ENCODE measurements around the gene RAB12.
"Not testable (repeated sequence)": the region's sequence is repeated elsewhere in the genome, so short reads cannot be mapped to it uniquely, and the experiment has no call there.

RAB12 gene, protein sequence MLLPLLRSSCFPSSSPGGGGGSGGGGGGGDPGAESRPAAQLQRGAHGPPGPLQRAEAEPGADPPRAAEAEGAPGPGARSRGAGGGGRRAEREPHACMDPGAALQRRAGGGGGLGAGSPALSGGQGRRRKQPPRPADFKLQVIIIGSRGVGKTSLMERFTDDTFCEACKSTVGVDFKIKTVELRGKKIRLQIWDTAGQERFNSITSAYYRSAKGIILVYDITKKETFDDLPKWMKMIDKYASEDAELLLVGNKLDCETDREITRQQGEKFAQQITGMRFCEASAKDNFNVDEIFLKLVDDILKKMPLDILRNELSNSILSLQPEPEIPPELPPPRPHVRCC

DNA sequence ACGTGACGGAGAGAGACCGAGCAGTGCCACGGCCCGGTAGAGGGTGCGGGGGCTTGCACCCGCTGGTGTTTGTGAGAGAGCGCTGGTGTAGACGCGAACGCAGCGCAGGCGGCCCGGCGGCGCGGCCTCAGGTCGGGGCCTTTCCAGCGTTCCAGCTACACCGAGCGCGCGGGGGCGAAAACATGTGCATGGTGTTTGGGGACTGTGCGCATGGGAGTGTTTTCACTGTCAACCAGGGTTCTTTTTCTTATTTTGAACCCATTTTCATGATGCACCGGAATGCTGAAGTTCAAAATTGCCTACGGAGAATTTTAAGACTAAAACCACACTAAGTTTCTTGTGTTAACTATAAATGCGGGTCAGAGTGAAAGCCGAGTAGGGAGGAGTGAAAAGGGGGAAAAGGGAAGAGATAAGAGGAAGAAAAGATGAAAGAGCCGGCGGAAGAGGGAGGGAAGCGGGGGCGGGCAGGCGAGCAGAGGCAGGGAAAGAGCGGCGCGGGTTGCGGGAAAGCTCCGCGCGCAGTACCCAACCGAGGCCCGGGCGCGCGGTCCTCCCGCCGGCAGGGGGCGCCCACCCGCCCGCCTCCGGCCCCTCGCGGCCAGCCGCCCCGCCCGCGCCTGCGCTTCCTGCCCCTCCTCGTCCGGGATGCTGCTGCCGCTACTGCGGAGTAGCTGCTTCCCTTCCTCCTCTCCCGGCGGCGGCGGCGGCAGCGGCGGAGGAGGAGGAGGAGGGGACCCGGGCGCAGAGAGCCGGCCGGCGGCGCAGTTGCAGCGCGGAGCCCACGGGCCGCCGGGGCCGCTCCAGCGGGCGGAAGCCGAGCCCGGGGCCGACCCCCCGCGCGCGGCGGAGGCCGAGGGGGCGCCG is at the start of gene RAB12:
Gene RAB12 (plus strand): TSS at position 643 of the 864 bp plus-strand sequence. CDS start 3 bp downstream, at position 646.
- DNase-seq: peak; percentile 89

DNA sequence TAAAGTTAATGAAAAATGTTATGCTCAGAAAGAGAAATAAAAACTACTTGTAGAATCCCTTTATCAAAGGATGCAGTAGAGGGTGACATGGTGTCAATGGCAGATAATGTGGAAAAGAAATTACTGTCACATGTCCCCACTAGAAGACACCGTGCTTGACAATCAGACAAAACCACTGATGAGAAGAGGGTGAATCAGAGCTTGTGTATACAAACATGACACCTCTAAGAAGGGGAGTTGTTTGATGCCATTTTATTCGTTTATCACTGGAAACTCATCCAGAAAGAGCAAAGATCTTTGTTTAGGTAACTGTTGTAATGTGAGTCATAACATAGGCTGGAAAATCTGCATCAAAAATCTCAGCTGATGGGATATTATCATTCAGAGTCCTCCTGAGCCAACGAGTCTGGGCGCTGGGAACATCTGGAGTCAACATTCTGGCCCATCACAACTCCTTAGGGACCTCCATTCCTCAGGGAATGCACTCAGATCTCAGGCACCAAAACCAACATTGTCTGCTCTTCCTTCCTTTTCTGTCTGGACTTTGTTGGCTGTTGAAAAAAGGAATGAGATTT is 49.5 kb upstream of the RAB12 start:
- DNase-seq: no peak

DNA sequence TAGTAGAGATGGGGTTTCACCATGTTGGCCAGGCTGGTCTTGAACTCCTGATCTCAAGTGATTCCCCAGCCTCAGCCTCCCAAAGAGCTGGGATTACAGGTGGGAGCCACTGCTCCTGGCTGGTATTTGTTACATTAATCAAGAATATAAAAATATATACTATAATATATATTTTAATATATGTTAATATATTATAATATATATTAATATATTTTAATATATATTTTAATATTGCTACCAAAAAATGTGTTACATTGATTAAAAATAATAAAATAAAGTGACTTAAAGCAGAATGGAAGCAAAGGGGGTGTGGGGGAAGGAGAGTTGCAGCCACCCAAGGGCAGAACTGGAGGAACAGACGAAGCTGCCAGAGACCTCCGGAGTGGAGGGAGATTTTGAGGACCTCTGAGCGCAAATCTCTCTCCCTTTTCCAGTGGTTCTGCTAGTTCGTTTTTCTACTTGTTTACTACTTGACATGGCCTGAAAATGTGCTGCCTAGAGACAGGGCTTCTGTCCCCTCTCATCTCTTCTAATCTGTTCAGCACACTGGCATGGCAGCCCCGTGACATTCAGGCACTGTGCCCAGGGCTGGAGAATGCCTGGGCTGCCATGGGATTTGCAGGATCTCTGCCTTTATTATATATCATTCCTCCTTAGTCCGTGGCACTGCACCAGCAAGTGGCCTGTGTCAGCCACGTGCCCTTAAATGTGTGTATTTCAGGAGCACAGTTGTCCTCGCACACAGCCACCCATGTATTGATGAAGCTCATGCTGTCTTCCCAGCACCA is 47.9 kb upstream of the RAB12 start:
- no peak for DNase-seq

DNA sequence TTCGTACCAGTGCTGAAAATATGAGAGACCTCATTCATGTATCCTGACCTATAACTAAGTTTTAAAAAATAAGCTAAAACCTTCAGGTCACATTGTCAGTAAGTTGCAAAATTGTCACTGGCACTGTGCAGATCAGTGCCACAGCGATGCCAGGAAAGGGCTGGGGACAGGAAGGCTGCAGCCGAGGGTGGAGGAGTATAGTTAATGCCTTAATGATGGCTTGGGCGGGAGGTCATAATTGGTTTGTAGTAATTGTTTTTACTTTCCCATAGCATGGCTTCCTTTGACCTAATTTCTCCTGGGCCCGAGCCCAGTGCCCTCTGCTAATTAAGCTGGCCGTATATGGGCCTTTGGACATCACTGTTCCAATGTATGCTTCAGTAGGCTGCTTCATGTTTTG is 47.2 kb upstream of the RAB12 start:
- DNase-seq: no peak

DNA sequence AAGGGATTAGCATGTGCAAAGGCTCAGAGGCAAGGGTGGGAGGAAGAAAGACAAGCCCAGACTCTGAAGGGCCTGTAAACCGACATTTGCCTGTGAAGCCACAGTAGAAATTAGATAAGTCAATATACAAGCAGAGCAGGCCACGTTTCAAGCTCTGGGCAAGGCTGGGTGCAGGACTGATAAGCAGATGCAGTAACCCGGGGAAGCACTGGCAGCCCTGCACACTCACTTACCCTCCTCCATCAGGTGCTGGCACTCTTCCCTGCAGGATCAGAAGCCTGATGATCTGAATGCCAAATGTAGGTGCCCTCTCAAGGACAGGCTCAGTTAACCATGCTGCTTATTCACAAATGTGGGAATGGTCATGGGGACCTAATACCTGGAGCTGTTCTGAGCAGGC is 46.3 kb upstream of the RAB12 start:
- DNase-seq: no peak

DNA sequence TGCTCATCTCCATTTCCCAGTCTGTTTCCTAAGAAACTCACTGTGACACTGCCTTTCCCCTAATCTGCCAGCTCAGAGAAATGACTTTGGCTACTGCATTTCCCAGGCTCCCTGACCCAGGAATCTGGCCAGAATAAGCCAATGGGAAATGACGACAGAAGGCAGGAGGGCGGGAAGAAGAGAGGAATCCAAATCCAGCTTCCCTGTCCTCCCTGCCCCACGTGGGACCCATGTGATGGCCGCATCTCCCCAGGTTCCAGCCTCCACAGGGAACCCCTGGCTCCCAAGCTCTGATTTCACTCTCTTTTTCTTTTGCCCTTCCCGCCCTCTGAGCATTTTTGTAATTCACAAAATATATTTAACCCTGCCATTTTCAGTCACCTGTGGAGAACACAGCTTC is 37.8 kb upstream of the RAB12 start:
- DNase-seq: no peak

DNA sequence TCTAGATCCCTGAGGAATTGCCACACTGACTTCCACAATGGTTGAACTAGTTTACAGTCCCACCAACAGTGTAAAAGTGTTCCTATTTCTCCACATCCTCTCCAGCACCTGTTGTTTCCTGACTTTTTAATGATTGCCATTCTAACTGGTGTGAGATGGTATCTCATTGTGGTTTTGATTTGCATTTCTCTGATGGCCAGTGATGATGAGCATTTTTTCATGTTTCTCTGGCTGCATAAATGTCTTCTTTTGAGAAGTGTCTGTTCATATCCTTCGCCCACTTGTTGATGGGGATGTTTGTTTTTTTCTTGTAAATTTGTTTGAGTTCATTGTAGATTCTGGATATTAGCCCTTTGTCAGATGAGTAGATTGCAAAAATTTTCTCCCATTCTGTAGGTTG is 35.5 kb upstream of the RAB12 start:
- DNase-seq: not testable (repeated sequence)

DNA sequence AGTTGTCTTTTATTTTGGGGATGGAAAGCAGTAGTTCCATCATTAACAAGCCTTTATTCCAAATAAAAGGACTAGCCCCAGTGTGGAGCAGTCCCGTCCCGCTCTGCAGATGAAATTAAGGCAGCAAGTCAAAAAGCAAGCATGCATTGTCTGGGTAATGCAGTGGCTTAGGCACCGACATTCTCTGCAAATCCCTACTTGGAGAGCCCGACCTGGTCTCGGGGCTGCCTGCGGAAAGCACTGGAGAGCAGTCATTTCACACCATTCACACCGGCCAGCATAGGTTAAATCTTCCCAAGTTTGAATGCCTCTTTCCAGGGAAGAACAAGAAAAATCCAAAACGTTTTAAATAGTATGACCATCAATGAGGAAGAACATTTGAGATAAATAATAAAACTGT is 24.4 kb upstream of the RAB12 start:
- no peak for DNase-seq

DNA sequence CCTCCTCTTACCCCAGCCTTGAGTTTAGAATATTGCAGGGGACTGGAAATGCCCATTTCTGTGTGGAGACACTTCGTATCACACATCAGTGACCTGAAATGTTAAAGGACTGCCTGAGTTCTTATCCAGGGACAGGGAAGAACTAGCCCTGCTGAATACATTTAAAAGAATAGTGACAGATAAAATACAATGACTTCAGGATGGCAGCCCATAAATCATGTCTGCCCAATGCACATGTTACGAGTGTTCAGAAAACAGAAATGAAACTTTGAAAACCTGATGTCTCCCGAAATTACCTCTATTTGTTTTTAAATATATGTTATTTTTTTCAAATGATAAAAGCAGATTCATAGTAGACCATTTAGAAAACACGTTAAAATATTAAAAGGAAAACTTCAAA is 22.3 kb upstream of the RAB12 start:
- DNase-seq: no peak

DNA sequence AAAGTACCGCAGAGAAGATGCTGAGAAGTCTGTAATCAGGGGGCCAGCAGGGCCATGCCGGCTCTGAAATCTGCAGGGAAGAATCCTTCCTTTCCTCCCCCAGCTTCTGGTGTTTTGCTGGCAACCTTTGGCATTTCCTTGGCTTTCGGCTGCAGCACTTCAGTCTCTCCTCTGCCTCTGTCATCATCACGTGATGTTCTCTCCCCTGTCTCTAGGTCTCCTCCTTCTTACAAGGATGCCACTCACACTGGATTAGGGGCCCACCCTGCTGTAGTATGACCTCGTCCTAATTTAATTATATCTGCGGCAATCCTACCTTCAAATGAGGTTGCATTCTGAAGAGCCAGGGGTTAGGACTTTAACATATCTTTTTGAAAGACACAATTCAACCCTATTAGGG is 13.8 kb upstream of the RAB12 start:
- DNase-seq: no peak

DNA sequence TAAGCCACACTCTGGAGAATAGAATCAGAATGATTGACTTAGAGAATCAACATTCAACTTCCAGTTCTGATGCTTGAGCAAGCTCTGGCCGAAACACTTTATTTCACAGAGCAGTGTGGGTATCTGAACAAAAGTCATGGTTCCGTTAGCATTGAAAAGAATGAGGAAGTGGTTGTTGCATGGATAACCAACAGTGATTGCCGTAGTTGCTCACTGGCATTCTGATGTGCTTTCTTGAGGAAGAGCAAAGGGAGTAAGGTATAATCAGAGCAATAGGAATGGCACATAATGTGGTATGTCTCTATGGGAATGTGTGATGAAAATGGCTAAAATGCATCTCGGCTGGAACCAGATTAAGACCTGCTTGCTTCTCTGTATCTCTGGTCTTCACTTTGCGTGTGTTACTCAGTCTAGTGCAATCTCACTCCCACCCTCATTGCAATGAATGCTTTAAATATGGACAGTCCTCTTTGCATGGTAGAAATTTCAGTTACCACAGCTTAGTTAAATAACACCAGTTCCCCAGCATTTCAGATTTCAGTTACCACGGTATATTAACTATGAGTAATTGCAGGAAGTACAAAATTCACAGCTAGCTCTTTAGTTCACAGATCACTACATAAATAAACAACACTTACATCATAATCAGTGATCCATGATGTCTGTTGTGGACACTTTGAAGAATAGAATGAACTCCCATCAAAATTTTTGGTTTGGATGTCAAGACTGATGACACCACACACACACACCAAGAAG is 7.8 kb upstream of the RAB12 start:
- DNase-seq: no peak

DNA sequence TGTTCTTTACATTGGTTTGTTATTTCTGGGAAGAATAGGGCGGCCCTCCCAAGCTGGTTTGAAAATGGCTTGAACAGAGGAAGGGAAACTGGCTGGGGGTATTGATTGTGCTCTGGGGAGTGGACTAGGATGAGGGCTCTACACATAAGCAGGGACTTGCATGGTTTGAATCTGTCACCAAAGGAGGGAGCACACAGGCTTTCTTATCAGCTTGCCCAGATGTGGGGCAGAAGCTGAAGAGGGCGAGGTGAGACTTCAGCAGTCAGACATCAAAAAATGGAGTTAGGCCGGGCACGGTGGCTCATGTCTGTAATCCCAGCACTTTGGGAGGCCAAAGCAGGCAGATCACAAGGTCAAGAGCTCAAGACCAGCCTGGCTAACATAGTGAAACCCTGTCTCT is 7.2 kb upstream of the RAB12 start:
- no peak for DNase-seq

DNA sequence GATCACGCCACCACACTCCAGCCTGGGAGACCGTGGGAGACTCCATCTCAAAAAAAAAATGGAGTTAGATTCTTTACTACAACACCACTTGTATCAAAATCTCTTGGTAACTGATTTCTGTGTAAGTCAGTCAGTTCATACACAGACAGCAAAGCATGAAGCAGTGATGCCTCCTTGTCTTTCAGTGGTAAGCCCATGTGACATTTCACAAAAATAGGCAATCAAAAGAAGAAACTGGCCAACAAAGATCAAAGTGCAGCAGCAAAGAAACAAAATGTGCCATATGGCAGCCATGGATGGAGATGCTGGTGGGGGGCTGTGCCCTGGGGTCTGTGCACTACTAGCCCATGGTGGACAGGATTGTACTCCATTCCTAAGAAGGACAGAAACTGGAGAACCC is 6.7 kb upstream of the RAB12 start:
- no peak for DNase-seq

DNA sequence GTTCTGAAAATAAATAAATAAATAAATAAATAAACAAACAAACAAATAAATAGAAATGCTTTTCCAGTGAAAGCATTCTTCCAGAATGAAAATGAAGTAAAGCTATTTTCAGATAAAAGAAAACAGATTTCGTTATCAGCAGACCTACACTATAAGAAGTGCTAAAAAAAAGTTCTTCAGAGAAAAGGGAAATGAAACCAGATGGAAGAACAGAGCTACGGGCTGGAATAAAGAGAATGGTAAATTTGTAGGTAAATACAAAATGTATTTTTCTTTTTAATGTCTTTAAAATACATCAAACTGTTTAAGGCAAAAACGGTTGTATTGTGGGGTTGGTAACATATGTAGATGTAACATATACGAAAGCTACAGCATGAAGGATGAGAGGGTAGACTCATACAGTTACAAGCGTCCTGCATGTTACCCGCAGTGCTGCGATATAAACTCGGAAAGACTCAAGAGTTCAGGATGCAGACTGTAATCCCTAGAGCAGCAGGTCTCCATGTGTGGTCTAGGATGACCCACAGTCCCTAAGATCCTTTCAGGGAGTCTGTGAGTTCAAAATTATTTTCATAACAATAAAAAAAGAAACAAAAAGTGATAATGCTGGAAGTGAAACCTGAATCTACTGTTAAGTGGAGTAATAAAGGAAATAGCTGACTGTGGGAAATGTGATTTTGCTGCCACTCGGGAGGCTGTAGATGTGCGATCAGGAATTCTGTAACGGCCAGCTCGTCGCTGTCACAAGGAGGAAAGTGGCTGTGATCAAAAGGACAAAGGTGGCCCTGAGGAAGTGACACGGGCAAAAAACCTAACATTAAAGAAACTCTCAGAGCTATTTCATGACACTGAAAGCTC is 5.3 kb upstream of the RAB12 start:
- no peak for DNase-seq

DNA sequence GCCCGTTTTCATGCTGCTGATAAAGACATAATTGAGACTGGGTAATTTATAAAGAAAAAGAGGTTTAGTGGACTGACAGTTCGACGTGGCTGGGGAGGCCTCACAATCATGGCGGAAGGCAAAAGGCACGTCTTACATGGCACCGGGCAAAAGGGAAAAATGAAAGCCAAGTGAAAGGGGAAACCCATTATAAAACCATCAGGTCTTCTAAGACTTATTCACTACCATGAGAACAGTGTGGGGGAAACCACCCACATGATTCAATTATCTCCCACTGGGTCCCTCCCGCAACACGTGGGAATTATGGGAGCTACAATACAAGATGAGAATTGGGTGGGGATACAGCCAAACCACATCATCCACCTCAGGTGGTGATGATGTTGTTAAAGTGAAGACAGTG is 3.3 kb upstream of the RAB12 start:
- no peak for DNase-seq

DNA sequence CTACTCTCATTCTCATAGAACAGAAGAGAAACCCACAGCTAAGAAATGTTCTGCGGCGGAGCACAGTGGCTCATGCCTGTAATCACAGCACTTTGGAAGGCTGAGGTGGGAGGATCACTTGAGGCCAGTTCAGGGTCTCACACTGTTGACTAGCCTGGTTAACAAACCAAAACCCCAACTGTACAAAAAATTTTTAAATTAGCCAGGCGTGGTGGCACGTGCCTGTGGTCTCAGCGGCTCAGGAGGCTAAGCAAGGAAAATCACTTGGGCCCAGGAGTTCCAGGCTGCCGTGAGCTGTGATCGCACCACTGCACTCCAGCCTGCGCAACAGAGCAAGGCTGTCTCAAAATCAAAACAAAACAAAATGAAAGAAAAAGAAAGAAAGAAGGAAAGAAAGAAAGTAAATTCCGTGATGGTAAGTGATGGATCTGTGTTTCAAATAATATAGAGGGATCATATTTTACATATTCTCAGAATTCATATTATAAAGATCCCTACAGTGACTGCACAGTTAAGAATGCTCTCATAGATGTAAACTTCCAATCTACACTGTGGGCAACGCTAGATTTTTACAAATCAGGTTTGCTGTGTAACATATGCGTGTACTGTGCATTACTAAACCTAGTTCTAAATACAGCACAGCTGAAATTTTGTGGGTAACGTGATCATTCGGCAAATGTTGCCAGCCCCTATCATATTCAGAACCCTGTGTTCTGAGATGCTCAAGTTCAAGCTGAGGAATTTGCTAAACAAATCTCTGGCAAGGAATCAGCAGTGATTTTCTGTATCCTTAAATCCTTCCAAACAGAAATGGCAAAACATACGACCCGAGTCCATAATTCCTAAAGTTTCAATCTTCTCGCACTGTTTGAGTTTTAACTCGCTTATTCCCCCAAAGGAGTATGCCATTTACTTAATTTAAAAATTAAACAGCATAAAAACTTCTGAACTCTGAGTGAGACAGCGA is 1.2 kb upstream of the RAB12 start:
- no peak for DNase-seq

DNA sequence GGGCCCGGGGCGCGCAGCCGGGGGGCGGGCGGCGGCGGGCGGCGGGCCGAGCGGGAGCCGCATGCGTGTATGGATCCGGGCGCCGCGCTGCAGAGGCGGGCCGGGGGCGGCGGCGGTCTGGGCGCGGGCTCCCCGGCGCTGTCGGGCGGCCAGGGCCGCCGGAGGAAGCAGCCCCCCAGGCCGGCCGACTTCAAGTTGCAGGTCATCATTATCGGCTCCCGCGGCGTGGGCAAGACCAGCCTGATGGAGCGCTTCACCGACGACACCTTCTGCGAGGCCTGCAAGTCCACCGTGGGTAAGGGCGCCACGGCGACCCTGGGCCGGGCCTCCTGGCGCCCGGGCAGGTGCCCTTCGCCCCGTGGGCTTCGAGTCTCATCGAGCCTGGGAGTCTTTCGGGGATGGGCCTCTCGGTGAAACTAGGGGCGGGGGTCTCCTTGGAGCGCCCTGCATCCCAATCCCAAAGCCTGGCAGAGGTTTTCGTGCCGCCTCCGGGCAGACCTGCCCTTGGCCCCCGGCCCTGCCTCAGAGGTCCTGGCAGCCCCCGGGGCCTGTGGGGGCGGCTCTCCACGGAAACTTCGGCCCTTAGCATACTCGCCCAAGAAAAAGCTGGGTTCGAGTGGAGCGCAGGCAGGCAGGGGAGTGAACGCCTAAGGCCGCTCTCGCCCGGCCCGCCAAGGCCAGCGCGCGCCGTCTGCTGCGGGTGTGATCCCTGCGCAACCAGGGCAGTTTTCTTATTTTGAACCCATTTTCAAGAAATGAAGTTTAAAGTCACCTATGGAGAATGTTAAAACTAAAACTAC is 622 bp downstream of the RAB12 start:
- peak; percentile 13 for DNase-seq

DNA sequence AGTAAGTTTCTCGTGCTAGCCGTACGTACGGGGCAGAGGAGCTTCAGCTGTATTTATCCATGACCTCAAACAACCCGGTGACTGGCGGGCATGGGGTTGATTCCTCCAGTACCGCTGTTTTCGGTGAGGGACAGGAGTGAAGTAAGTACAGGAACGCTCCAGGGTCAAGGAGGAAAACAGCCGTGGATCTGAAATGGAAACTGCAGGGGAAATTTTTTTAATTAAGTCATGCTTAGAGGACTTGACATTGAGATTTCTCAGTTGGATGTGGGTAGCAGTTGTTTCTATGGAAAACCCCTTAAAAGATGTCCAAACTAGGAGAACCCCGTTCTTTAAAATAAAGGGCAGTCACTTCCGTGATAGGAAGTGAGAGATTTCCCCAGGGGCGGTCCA is 1.2 kb downstream of the RAB12 start:
- DNase-seq: peak; percentile 33

DNA sequence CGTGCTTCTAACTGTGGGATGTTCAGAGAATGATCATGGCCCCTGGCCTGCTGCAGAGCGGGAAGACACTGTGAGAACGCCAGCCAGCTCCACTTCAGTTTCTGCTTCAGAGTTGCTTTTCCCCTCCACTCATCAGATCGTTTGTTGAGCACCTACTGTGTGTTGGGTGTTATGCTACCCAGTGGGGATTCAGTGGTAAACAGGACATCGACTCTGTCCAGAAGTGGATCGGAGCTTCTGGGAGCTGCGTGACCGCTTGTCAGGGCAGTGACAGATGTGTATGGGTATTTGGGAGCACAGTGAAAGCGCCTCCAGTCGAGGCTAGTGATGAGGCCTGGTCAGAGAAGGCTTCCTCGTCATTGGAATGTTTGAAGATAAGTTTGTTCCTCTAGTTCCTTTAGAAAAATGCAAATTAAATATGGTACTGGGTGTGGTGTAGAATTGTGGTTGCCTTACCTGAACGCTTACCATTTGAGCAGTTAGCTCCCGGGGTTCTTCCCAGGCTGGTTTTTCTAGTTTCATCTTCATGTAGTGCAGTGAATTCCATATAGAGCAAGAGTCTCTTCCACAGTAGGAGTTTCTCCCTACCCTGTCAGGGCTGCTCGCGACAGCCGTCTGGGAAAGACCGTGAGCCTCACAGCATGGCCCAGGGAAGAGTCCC is 2.8 kb downstream of the RAB12 start:
- no peak for DNase-seq
